Keratinocyte (primary cell): Measurements from ENCODE around the gene MLF2. TPM values are rescaled to one million over a fixed set of nuclear protein-coding genes. Genes with fewer than 3 reads are reported as not detected.

Source experiments
- DNase-seq: peaks from one replicate; pipeline ENCODE4 v3.0.0-alpha.2; 2011; ENCODE audit warnings: low read depth, missing footprints, low spot score
- FAIRE-seq: peaks from 2 replicates; lab custom pipeline; 2011; peaks lifted over from hg19 to GRCh38; lab: Jason Lieb, UNC
- H2AFZ ChIP-seq: 2 replicates; pipeline ENCODE4 v1.6.0; 2012; ENCODE audit warnings: low read length, control low read depth, inconsistent platforms; ENCODE audit not compliant: control insufficient read depth
- H3K27ac ChIP-seq: 2 replicates; pipeline ENCODE4 v1.5.1; 2011; ENCODE audit warnings: low read length; ENCODE audit not compliant: control insufficient read depth, insufficient read depth
- H3K27me3 ChIP-seq: 3 replicates; pipeline ENCODE4 v1.6.0; 2011; ENCODE audit warnings: low read length; ENCODE audit not compliant: control insufficient read depth, insufficient read depth; ENCODE audit errors: extremely low read depth
- H3K36me3 ChIP-seq, 2 experiments: 2 replicates in 1 of 2; 3 replicates in 1 of 2; pipeline ENCODE4 v1.5.1; 2011; ENCODE audit warnings: low read length in 2 of 2, mild to moderate bottlenecking in 1 of 2; ENCODE audit not compliant: control insufficient read depth in 2 of 2, insufficient read depth in 2 of 2; ENCODE audit errors: extremely low read depth in 1 of 2
- H3K4me1 ChIP-seq: 3 replicates; pipeline ENCODE4 v1.5.1; 2011; ENCODE audit warnings: low read length; ENCODE audit not compliant: control insufficient read depth, insufficient read depth; ENCODE audit errors: extremely low read depth
- H3K4me2 ChIP-seq: 3 replicates; pipeline ENCODE4 v1.6.0; 2011; ENCODE audit warnings: low read depth, low read length; ENCODE audit not compliant: control insufficient read depth, insufficient read depth; ENCODE audit errors: extremely low read depth
- H3K4me3 ChIP-seq, 3 experiments: fragments of 200-600 bp in 1 of 3; sonication (generic) in 1 of 3; 2 replicates in 2 of 3; 3 replicates in 1 of 3; pipeline ENCODE4 v1.5.1; 2011 to 2016; ENCODE audit warnings: low read length in 3 of 3, mild to moderate bottlenecking in 3 of 3, control low read depth in 2 of 3, inconsistent platforms in 1 of 3, low read depth in 1 of 3, mixed read lengths in 1 of 3, mixed run types in 1 of 3, moderate library complexity in 1 of 3; ENCODE audit not compliant: control insufficient read depth in 2 of 3, insufficient read depth in 2 of 3; ENCODE audit errors: extremely low read depth in 1 of 3
- H3K79me2 ChIP-seq: 2 replicates; pipeline ENCODE4 v1.6.0; 2012; ENCODE audit warnings: low read length; ENCODE audit not compliant: control insufficient read depth, insufficient read depth
- H3K9ac ChIP-seq: 3 replicates; pipeline ENCODE4 v1.6.0; 2011; ENCODE audit warnings: low read length; ENCODE audit not compliant: control insufficient read depth, insufficient read depth; ENCODE audit errors: extremely low read depth
- H3K9me1 ChIP-seq: 3 replicates; pipeline ENCODE4 v1.6.0; 2011; ENCODE audit warnings: low read length; ENCODE audit not compliant: control insufficient read depth, insufficient read depth; ENCODE audit errors: extremely low read depth
- H3K9me3 ChIP-seq: 2 replicates; pipeline ENCODE4 v1.5.1; 2012; ENCODE audit warnings: low read depth, low read length; ENCODE audit not compliant: control insufficient read depth
- H4K20me1 ChIP-seq: 3 replicates; pipeline ENCODE4 v1.6.0; 2011; ENCODE audit warnings: low read length; ENCODE audit not compliant: control insufficient read depth, insufficient read depth; ENCODE audit errors: extremely low read depth
- EZH2 ChIP-seq: IDR thresholded peaks from one replicate; pipeline ENCODE4 v1.6.1; 2012; ENCODE audit warnings: inconsistent platforms, mild to moderate bottlenecking, low read length, moderate library complexity
- dilution Hi-C: fragments of 300-500 bp; cut with MboI; formaldehyde crosslinking; loops from one replicate; pipeline ENCODE4 v1.7.0; 2020; ENCODE audit warnings: low sequenced_read_pairs; ENCODE audit not compliant: extremely low pct_ligation_motif_present
- polyA plus RNA-seq, 5 experiments: library from polyadenylated mRNA; depleted of rRNA in 3 of 5; stranded (reverse) in 3 of 5; stranded (forward) in 1 of 5; unstranded in 1 of 5; fragments of >200 nt; gene quantifications; 1 replicate in 1 of 5; 2 replicates in 3 of 5; 3 replicates in 1 of 5; pipeline versions ENCODE4 v1.2.1 to v1.2.3, GENCODE V29; 2011 to 2012; ENCODE audit warnings: missing spikeins in 2 of 5, low read depth in 1 of 5, low replicate concordance in 1 of 5
- TF ChIP-seq, protein P1 (sequence below), 3 experiments: IDR thresholded peaks in 1 of 3; conservative IDR thresholded peaks in 1 of 3; optimal IDR thresholded peaks in 1 of 3; 2 replicates in 2 of 3; 3 replicates in 1 of 3; pipeline versions ENCODE3 to v1.5.1; 2011; ENCODE audit warnings: low read length in 3 of 3, mild to moderate bottlenecking in 3 of 3, moderate library complexity in 2 of 3, control low read depth in 1 of 3, inconsistent platforms in 1 of 3; ENCODE audit not compliant: insufficient read depth in 2 of 3; ENCODE audit errors: extremely low read depth in 1 of 3

Gene MLF2
- polyA plus RNA-seq, 1 donor (not counting 4 experiments of a cell fraction or from before 2014, with no cell fraction given): 317 TPM

DNA sequence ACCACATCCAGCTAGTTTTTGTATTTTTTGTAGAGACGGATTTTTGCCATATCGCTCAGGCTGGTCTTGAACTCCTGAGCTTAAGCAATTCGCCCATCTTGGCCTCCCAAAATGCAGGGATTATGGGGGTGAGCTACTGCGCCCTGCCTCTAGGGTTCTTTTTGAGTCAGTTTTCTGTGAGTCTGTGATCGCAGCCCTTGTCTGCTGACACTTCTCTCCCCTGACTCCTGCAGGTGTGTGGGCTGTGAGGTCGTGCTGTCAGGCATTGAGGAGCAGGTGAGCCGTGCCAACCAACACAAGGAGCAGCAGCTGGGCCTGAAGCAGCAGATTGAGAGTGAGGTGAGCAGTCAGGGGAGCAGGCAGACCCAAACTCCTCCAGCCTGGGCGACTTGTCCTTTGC lies 22.8 kb downstream of the MLF2 start:
- FAIRE-seq (no peak), DNase-seq (no peak)
- no peak overlapping the region for H2AFZ ChIP-seq
- dilution Hi-C loops: no loop called here
- no peak overlapping the region for H3K4me3 ChIP-seq
- H3K9me3 ChIP-seq: no peaks in the 10 kb centered on the region
- no peak overlapping the region for H3K9ac ChIP-seq
- TF ChIP-seq EZH2: no peak
- TF ChIP-seq, protein P1, sequence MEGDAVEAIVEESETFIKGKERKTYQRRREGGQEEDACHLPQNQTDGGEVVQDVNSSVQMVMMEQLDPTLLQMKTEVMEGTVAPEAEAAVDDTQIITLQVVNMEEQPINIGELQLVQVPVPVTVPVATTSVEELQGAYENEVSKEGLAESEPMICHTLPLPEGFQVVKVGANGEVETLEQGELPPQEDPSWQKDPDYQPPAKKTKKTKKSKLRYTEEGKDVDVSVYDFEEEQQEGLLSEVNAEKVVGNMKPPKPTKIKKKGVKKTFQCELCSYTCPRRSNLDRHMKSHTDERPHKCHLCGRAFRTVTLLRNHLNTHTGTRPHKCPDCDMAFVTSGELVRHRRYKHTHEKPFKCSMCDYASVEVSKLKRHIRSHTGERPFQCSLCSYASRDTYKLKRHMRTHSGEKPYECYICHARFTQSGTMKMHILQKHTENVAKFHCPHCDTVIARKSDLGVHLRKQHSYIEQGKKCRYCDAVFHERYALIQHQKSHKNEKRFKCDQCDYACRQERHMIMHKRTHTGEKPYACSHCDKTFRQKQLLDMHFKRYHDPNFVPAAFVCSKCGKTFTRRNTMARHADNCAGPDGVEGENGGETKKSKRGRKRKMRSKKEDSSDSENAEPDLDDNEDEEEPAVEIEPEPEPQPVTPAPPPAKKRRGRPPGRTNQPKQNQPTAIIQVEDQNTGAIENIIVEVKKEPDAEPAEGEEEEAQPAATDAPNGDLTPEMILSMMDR (optimal IDR thresholded peaks at IDR 0.05 in 1 of 3, IDR thresholded peaks at IDR 0.05 in 1 of 3, conservative IDR thresholded peaks at IDR 0.05 in 1 of 3; ENCODE audit: extremely low read depth in 1 of 3, insufficient read depth in 2 of 3, low read length in 3 of 3): no peak
- H3K4me1 ChIP-seq: no peaks in the 10 kb centered on the region
- no peaks in the 10 kb centered on the region for H4K20me1 ChIP-seq
- peaks cover 21 to 40% of the 10 kb centered on the region in 2 experiments for H3K36me3 ChIP-seq
- no peak overlapping the region for H3K4me2 ChIP-seq
- no peaks in the 10 kb centered on the region for H3K9me1 ChIP-seq
- no peaks in the 10 kb centered on the region for H3K79me2 ChIP-seq
- no peak overlapping the region for H3K27ac ChIP-seq
- H3K27me3 ChIP-seq: no peaks in the 10 kb centered on the region

DNA sequence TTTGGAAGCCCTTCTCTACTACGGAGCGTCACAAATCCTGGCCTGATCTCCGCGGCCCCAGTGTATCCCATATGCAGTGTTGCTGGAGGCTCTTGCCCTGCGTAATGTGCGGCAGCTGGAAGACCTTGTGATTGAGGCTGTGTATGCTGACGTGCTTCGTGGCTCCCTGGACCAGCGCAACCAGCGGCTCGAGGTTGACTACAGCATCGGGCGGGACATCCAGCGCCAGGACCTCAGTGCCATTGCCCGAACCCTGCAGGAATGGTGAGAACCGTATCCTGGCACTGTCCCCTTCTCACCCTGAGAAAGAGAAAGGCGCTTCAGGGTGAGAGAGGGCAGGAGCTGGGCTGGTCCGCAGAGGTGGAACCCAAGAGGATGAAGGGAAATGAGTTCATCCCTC lies 23.8 kb downstream of the MLF2 start:
- TF ChIP-seq, protein P1 (optimal IDR thresholded peaks at IDR 0.05 in 1 of 3, IDR thresholded peaks at IDR 0.05 in 1 of 3, conservative IDR thresholded peaks at IDR 0.05 in 1 of 3; ENCODE audit: extremely low read depth in 1 of 3, insufficient read depth in 2 of 3, low read length in 3 of 3): no peak
- no peak for TF ChIP-seq EZH2
- no peaks in the 10 kb centered on the region for H3K9me1 ChIP-seq
- H3K9ac ChIP-seq: no peak overlapping the region
- H3K4me1 ChIP-seq: peaks cover 5% of the 10 kb centered on the region
- no peak for DNase-seq
- H3K9me3 ChIP-seq: no peaks in the 10 kb centered on the region
- H3K4me3 ChIP-seq: no peak overlapping the region
- no peaks in the 10 kb centered on the region for H3K27me3 ChIP-seq
- H4K20me1 ChIP-seq: no peaks in the 10 kb centered on the region
- H3K27ac ChIP-seq: no peak overlapping the region
- FAIRE-seq: no peak
- H3K79me2 ChIP-seq: peaks cover 6% of the 10 kb centered on the region
- H2AFZ ChIP-seq: no peak overlapping the region
- dilution Hi-C loops: no loop called here
- H3K36me3 ChIP-seq: peaks cover 17 to 34% of the 10 kb centered on the region in 2 experiments
- no peak overlapping the region for H3K4me2 ChIP-seq
